ES-I3 (cell line): ENCODE results near the gene KCNQ2.
A peak's percentile ranks its signal among the peaks of the same experiment; 100 is the strongest.

Experiments
- H3K36me3 ChIP-seq: 2 replicates; pipeline ENCODE4 v1.6.1; 2013; ENCODE audit warnings: mild to moderate bottlenecking, low read length, control low read depth, moderate library complexity; ENCODE audit not compliant: insufficient read depth
- H3K4me1 ChIP-seq: 2 replicates; pipeline ENCODE4 v1.6.1; 2013; ENCODE audit warnings: mild to moderate bottlenecking, control low read depth, low read length; ENCODE audit not compliant: insufficient read depth
- H3K9ac ChIP-seq: 2 replicates; pipeline ENCODE4 v1.6.1; 2013; ENCODE audit warnings: low read depth, mild to moderate bottlenecking, low read length, moderate library complexity
- H3K9me3 ChIP-seq: 2 replicates; pipeline ENCODE4 v1.6.1; 2013; ENCODE audit warnings: mild to moderate bottlenecking, low read length, moderate library complexity; ENCODE audit not compliant: control insufficient read depth, insufficient read depth

The KCNQ2 gene

GRCh38 chr20:63497138-63497945, 24.9 kb upstream of the KCNQ2 start:
- no peaks in the 10 kb centered on the region for H3K4me1 ChIP-seq

GRCh38 chr20:63496596-63497120, 24.2 kb upstream of the KCNQ2 start:
- Histone ChIP-seq H3K4me1 (no peaks in the 10 kb centered on the region), H3K9me3 (no peaks in the 10 kb centered on the region), H3K36me3 (no peaks in the 10 kb centered on the region), H3K9ac (peak overlapping the region; percentile 38; the same call in 1 of the 2 replicates)

More at GRCh38 chr20:63497138-63497945, 24.9 kb upstream of the KCNQ2 start:
- Histone ChIP-seq H3K36me3 (no peaks in the 10 kb centered on the region), H3K9me3 (no peaks in the 10 kb centered on the region), H3K9ac (no peak overlapping the region; the same call in 1 of the 2 replicates)

- no peaks in the 10 kb centered on the region for H3K9me3 ChIP-seq
- peak overlapping the region; percentile 38; the same call in 1 of the 2 replicates for H3K9ac ChIP-seq
- no peaks in the 10 kb centered on the region for H3K4me1 ChIP-seq
- no peaks in the 10 kb centered on the region for H3K36me3 ChIP-seq
Observed at GRCh38 chr20:63495741-63496595, 23.5 kb upstream of the KCNQ2 start.

GRCh38 chr20:63495167-63495720, 22.8 kb upstream of the KCNQ2 start:
- no peaks in the 10 kb centered on the region for H3K36me3 ChIP-seq
- H3K9me3 ChIP-seq: no peaks in the 10 kb centered on the region
- no peaks in the 10 kb centered on the region for H3K4me1 ChIP-seq

GRCh38 chr20:63494420-63495166, 22.1 kb upstream of the KCNQ2 start:
- no peaks in the 10 kb centered on the region for H3K9me3 ChIP-seq
- no peaks in the 10 kb centered on the region for H3K36me3 ChIP-seq
- H3K9ac ChIP-seq: no peak overlapping the region
- no peaks in the 10 kb centered on the region for H3K4me1 ChIP-seq

More at GRCh38 chr20:63495167-63495720, 22.8 kb upstream of the KCNQ2 start:
- no peak overlapping the region for H3K9ac ChIP-seq

- Histone ChIP-seq H3K4me1 (no peaks in the 10 kb centered on the region), H3K9ac (no peak overlapping the region), H3K9me3 (no peaks in the 10 kb centered on the region), H3K36me3 (no peaks in the 10 kb centered on the region)
Observed at GRCh38 chr20:63494084-63494419, 21.6 kb upstream of the KCNQ2 start.

GRCh38 chr20:63493563-63494020, 21.1 kb upstream of the KCNQ2 start:
- Histone ChIP-seq H3K36me3 (no peaks in the 10 kb centered on the region), H3K9me3 (no peaks in the 10 kb centered on the region), H3K9ac (no peak overlapping the region)

GRCh38 chr20:63492982-63493381, 20.5 kb upstream of the KCNQ2 start:
- H3K4me1 ChIP-seq: no peaks in the 10 kb centered on the region
- no peak overlapping the region for H3K9ac ChIP-seq
- H3K9me3 ChIP-seq: no peaks in the 10 kb centered on the region
- H3K36me3 ChIP-seq: no peaks in the 10 kb centered on the region

More at GRCh38 chr20:63493563-63494020, 21.1 kb upstream of the KCNQ2 start:
- no peaks in the 10 kb centered on the region for H3K4me1 ChIP-seq

- Histone ChIP-seq H3K4me1 (no peaks in the 10 kb centered on the region), H3K9ac (no peak overlapping the region), H3K36me3 (no peaks in the 10 kb centered on the region), H3K9me3 (no peaks in the 10 kb centered on the region)
Observed at GRCh38 chr20:63492518-63492917, 20.1 kb upstream of the KCNQ2 start.

- Histone ChIP-seq H3K36me3 (no peaks in the 10 kb centered on the region), H3K9ac (no peak overlapping the region), H3K9me3 (no peaks in the 10 kb centered on the region), H3K4me1 (no peaks in the 10 kb centered on the region)
Observed at GRCh38 chr20:63491635-63492230, 19.3 kb upstream of the KCNQ2 start.

GRCh38 chr20:63491078-63491477, 18.6 kb upstream of the KCNQ2 start:
- Histone ChIP-seq H3K4me1 (no peaks in the 10 kb centered on the region), H3K36me3 (no peaks in the 10 kb centered on the region), H3K9me3 (no peaks in the 10 kb centered on the region; the same call in 1 of the 2 replicates), H3K9ac (no peak overlapping the region)

- H3K9me3 ChIP-seq: no peaks in the 10 kb centered on the region; the same call in 1 of the 2 replicates
- H3K9ac ChIP-seq: no peak overlapping the region
- H3K36me3 ChIP-seq: no peaks in the 10 kb centered on the region
- no peaks in the 10 kb centered on the region for H3K4me1 ChIP-seq
Observed at GRCh38 chr20:63490416-63490815, 18.0 kb upstream of the KCNQ2 start.
